SW 1271 (cell line): ENCODE measurements around the gene SPPL2C.

Source experiments
- DNase-seq, 2 experiments: peaks; one replicate each; lab custom pipeline; 2025; lab: John Stamatoyannopoulos, UW

SPPL2C gene

DNA sequence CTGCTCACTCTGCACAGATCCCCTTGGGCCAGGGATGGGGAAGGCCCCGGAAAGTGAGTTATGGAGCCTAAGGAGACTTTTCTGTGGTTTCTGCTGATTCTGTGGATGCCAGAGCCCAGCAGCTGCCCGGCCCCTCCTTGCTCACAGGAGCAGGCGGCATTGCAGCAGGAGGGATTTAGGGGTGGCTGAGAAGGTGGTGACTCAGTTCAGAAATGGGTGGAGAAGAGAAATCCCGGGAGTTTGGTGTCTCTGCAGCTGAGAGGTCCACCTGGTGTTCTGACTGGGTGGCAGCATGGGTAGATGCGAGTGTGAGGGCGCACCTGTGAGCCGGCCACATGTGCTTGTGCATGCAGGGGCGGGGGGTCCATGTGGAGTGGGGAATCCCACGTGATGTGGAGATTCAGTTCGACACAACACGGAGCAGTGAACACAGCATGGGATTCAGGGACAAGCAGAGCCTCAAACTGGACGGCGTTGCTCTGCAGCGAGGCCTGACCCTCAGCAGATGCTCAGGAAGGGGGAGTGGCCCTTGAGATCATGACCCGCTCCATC is 16.0 kb upstream of the SPPL2C start:
- DNase-seq: no peak

DNA sequence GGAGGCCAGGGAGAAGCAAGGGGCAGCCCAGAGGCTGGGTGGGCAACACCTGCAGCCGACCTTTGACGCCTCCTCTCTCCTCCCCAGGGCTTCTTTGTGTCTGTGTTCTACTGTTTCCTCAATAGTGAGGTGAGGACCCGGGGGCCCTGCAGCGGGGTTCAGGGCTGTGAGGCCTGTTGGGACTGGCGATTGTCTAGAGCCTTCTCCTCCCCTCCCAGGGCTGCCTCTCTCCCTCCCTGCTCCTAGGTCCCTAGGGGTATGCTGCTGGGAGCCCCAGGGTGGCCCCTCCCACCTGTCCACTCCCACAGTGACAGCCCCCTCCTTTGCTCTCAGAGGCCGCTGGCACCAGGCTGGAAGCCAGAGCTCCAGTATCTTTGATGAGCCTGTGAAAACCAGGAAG is 10.8 kb upstream of the SPPL2C start:
- no peak for DNase-seq

GRCh38 chr17:45834471-45835396 is 9.9 kb upstream of the SPPL2C start:
- DNase-seq: no peak

DNA sequence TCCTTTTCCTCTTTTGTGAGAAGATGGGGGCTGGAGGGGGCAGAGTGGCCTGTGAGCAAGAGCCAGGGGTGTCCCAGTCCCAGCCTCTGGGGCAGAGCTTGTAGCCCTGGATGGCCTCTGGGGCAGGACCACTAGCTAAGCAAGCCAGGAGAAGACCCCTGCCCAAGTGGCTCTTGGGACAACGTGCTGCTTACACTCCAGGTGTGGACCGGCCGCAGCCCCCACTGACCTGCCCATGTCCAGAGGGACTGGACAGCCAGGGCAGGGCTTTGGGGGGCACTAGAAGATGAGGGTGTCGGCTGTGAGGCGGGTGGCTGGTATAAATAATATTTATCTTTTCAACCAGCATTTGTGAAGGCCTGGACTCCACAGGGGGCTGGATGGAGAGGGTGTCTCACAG is 9.2 kb upstream of the SPPL2C start:
- no peak for DNase-seq

- DNase-seq: no peak
These were observed 8.3 kb upstream of the SPPL2C start for GRCh38 chr17:45836047-45837044.

GRCh38 chr17:45837187-45837586 is 7.5 kb upstream of the SPPL2C start:
- no peak for DNase-seq

DNA sequence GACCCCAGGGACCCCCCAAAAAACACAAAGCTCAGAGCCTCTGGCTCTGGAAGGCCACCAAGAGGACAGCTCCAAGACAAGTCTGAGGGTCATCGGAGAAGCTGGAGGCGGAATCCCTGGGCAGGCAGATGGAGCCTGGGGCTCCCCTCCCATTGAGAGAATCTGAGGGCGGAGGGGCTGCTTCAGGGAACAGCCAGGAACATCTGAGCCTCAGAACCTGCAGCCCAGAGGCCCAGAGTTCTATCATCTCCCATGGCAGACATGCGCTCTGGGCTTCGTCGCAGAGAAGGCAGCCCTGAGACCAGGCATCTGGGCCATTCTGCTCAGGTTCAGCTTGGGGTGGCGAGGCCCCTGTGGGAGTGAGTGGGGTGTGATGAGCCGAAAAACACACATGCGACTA is 7.1 kb upstream of the SPPL2C start:
- DNase-seq: no peak

DNA sequence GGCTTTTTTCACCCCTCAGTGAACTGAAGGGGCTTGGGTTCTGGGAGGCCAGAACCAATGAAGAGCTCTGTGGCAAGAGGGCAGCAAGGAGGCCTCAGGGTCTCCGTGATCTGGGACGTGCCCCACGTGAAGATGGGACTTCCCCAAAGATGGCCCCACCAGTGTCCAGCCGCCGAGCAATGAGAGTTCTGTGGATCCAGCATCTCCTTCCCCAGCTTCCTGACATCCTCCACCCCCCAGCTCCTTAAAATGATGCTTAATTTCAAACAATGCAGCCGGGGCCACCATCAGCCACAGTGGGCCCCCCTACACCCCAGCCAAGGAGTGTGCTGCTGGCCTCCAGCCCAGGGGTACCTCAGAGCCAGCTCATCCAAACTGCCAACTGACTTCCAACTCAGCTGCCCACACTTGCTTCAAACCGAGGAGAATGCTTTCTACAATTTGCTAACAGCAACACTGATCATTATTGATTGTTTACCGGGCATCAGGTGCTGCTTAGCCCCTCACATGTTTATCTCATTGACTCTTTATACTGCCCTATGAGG is 5.9 kb upstream of the SPPL2C start:
- no peak for DNase-seq

DNA sequence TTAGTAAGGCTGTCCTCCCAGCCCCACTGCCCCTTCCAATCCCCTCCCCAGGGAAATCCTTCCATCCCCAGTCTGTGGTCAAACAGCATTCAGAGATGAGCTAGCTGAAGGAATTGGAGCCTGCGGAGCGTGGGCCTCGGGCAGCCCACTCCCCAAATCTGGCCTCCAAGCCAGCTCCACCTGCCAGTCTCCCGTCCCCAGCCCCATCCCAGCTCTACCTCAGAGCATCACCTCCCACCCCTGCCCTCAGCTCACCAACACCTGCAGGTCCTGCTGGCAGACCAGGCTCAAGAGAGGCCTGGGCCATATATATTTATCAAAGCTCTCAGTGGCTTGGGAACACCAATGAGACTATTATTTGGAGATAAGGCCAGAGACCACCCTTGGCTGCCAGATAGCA is 5.2 kb upstream of the SPPL2C start:
- DNase-seq: no peak

DNA sequence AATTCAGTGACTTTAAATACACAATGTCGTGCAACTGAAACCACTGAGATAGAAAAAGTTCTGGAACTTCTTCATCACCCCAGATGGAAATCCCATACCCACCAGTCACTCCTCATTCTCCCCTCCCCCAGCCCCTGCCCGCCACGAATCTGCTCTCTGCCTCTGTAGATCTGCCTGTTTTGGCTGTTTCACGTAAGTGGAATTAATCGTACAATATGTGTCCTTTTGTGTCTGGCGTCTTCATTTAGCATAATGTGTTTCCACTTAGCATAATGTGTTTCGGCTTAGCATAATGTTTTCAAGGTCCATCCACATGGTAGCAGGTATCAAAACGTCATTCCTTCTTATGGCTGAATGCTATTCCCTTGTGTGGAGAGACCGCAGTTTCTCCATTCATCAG is 3.5 kb upstream of the SPPL2C start:
- no peak for DNase-seq

GRCh38 chr17:45841883-45842525 is 2.7 kb upstream of the SPPL2C start:
- DNase-seq: no peak

DNA sequence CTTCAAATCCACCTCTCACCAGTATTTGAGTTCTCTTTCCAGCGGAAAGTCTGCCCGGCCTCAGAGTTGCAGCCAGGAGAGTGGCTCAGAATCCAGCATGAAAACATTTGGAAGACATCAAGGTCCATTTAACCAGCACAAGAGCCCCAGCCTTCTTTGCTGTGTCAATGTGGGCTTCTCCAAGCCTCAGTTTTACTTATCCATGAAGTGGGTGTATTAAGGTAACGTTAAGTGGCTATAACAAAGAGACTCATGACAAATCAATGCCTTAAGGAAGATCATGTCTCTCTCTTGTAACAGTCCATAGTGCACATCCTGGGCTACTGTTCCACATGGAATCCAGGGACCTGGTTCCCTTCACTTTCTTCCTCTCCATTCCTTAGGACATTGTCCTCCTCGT is 959 bp upstream of the SPPL2C start:
- no peak for DNase-seq

DNA sequence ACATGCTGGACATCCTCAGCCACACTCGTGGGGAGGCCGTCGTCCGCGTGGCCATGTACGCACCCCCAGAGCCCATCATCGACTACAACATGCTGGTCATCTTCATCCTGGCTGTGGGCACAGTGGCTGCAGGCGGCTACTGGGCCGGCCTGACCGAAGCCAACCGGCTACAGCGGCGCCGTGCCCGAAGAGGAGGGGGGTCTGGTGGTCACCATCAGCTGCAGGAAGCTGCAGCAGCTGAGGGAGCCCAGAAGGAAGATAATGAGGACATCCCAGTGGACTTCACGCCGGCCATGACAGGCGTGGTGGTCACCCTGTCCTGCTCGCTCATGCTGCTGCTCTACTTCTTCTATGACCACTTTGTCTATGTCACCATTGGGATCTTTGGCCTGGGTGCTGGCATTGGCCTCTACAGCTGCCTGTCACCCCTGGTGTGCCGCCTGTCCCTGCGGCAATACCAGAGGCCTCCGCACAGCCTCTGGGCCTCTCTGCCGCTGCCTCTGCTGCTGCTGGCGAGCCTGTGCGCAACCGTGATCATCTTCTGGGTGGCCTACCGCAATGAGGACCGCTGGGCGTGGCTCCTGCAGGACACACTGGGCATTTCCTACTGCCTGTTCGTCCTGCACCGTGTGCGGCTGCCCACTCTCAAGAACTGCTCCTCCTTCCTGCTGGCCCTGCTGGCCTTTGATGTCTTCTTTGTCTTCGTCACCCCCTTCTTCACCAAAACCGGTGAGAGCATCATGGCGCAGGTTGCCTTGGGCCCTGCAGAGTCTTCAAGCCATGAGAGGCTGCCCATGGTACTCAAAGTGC is 900 bp downstream of the SPPL2C start:
- no peak for DNase-seq

- no peak for DNase-seq
These were observed 1.5 kb downstream of the SPPL2C start for GRCh38 chr17:45846223-45846622.

- no peak for DNase-seq
These were observed 2.0 kb downstream of the SPPL2C start for GRCh38 chr17:45846646-45847045.

DNA sequence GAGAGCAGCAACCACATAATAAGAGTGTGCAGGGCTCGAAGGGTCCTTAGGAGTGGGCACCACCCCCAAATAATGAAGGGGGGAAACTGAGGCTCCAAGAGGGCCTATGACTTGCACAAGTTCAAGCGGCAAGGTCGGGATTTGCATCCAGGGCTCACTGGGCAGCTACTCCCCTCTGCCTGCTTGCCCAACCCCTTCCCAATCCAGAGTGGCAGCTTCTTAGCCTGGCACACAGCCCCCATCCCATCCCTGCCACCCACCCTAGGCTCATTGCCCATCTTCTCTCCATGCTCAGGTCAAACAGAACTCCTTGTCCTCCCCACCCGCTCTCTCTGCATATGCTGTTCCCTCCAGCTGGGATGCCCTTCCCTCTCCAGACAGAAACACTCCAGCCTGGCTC is 2.4 kb downstream of the SPPL2C start:
- DNase-seq: no peak

- no peak for DNase-seq
These were observed 3.1 kb downstream of the SPPL2C start for GRCh38 chr17:45847747-45848146.

DNA sequence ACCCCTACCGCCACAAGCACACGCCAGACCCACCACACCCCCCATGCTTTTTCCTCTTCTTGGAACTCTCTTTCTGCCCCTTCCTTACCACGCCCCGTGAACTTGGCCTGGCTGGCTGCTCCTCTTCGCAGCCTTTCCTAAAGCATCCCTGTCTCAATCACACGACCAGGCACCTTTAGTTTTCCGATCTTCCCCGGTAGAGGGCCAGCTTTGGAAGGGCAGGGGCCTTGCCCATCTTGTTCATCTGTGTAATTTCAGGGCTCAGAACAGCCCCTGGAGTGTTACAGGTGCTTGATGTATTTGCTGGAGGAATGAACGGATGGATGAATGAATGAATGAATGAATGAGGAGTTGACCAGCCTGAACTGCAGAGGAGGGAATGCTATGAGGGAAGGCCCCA is 3.7 kb downstream of the SPPL2C start:
- DNase-seq: no peak

DNA sequence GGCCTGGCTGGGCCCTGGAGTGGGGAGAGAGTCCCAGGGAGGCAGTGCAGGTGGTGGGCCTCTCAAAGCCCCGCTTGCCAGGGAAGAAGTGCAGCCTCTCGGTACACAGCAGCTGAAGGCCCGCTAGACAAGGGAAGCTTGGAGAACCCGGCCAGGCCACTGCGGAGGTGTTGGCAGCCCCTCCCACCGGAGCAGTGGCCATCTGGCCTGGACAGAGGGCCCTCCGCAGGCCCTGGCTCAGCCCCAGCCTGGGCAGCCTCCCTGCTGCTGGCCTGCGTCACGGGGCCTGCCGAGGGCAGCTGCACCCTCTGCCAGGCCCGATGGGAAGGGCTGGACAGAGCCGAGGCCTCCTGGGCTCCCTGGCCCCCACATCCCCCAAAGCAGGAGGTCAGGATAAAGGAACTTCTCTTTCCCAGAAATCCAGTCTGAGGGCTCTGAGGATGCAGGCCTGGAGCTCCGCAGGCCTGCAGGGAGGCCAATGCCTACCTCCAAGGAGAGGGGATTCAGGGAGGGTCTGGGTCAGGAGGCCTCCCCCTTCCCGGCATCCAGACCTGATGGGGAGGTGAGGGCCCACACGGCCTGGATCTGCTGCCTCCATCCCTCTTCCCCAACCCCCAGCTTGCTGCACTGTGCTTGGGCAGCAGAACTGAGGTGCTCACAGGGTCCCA is 4.3 kb downstream of the SPPL2C start:
- no peak for DNase-seq

- no peak for DNase-seq
These were observed 4.9 kb downstream of the SPPL2C start for GRCh38 chr17:45849536-45849990.
